Measurements from ENCODE around the gene RAB40C.

The RAB40C gene

GRCh38 chr16:589658-590187 is at the start of gene RAB40C:
TSS of gene RAB40C (plus strand) at chr16:590066. CDS start at chr16:590292, 226 bp downstream.
- FAIRE-seq, result no peak

GRCh38 chr16:540645-541340 is 49.1 kb upstream of the RAB40C start:
- FAIRE-seq, result no peak

GRCh38 chr16:543301-544164 is 46.3 kb upstream of the RAB40C start:
- FAIRE-seq, result no peak

GRCh38 chr16:544517-544916 is 45.3 kb upstream of the RAB40C start:
- no peak for FAIRE-seq

- no peak for FAIRE-seq
These were observed 42.7 kb upstream of the RAB40C start for GRCh38 chr16:546909-547770.

- FAIRE-seq, result no peak
These were observed 41.3 kb upstream of the RAB40C start for GRCh38 chr16:548586-548985.

- FAIRE-seq, result no peak
These were observed 40.2 kb upstream of the RAB40C start for GRCh38 chr16:549544-550263.

GRCh38 chr16:551210-551609 is 38.7 kb upstream of the RAB40C start:
- FAIRE-seq, result no peak

GRCh38 chr16:552171-552570 is 37.7 kb upstream of the RAB40C start:
- no peak for FAIRE-seq

GRCh38 chr16:553601-554296 is 36.1 kb upstream of the RAB40C start:
- FAIRE-seq, result no peak

GRCh38 chr16:554297-554621 is 35.6 kb upstream of the RAB40C start:
- no peak for FAIRE-seq

GRCh38 chr16:554640-555365 is 35.1 kb upstream of the RAB40C start:
- FAIRE-seq, result no peak

GRCh38 chr16:555528-556473 is 34.1 kb upstream of the RAB40C start:
- FAIRE-seq, result no peak

- FAIRE-seq, result no peak
These were observed 33.2 kb upstream of the RAB40C start for GRCh38 chr16:556474-557173.

- no peak for FAIRE-seq
These were observed 32.2 kb upstream of the RAB40C start for GRCh38 chr16:557463-558297.

GRCh38 chr16:558298-559020 is 31.4 kb upstream of the RAB40C start:
- FAIRE-seq, result no peak

- FAIRE-seq, result no peak
These were observed 30.9 kb upstream of the RAB40C start for GRCh38 chr16:559021-559380.
